Activated gamma-delta T cell treated with anti-CD3 and anti-CD28 coated beads, Interleukin-2, amount 50 U/mL, for 16 hours (primary cell): ENCODE measurements around the gene GTF3C6.
"Not testable (repeated sequence)": the region's sequence is repeated elsewhere in the genome, so short reads cannot be mapped to it uniquely, and the experiment has no call there.

Experiments
- DNase-seq: peaks from one replicate; pipeline ENCODE4 v3.0.0-alpha.2; 2020; ENCODE audit warnings: low read depth

GTF3C6 gene, protein sequence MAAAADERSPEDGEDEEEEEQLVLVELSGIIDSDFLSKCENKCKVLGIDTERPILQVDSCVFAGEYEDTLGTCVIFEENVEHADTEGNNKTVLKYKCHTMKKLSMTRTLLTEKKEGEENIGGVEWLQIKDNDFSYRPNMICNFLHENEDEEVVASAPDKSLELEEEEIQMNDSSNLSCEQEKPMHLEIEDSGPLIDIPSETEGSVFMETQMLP

DNA sequence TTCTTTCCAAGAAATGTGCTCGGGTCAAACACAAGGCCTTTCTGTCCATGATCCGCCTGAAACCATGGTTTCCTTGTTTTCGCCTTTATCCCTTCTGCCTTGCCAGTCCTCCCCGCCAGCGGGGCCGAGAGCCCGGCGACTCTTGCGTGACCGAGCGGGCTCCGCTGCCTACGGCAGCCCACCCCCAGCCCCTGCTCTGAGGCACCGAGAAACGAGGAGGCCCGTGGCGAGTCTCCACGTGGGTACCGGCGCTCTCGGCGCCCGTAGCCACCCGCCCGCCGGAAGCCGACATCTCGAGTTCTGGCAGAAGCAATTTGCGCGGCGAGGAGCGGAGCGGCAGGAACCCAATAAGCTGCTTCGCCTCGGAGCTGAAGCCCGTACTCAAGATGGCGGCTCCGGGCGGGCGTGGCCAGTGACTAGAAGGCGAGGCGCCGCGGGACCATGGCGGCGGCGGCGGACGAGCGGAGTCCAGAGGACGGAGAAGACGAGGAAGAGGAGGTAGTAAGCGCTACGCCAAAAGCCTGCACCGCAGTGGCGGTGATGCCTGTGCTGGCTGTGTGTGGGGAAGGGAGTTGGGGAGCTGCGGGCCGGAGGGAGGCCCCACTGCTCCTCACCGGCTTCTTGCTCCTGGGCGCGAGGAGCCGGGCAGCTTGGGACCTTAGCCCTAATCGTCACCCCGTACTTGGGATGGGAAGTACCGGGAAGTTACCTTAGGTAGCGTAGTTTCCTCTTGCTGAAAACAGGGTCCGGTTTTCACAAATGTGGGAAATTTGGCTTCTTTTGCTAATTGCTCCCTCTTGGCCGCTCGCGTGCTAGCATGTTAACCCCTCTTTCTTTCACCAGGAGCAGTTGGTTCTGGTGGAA, at the start of gene GTF3C6:
GTF3C6 (plus strand) TSS at position 378 of the 864 bp plus-strand sequence; CDS start at position 442, 64 bp downstream.
- DNase-seq, result peak; percentile 84

DNA sequence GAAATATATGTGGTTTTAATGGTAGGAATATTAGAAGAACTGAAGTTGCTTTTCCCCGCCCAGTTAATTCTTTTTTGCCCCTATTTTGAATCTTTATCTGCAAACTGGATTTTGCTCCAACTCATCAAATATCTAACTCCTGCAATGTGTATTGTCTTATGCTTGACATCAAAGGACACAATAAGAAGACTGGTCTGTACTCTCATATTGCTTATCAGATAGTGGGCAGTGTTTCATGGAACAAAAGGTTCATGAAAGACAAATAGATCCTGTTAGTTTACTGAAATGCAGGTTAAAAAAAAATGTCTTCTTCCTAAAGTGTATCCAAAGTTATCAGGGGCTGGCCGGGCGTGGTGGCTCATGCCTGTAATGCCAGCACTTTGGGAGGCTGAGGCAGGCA, 27.7 kb upstream of the GTF3C6 start:
- no peak for DNase-seq

DNA sequence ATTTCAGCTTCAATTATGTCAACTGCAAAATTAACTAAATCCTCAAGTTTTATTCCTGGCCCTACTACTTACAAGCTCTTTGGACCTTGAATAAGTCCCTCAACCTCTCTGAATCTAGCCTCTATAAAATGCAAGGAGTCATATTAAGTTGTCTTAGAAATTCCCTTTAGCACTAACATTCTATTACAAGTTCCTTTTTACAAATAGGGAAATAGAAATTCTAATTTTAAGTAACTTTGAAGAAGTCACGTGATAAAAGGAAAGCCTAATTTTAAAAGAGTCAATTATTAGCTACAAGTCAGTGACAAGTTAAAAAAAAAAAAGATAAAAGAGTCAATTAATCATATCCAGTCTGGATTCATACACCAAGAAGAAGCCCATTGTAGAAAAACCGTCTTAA, 24.6 kb upstream of the GTF3C6 start:
- no peak for DNase-seq

DNA sequence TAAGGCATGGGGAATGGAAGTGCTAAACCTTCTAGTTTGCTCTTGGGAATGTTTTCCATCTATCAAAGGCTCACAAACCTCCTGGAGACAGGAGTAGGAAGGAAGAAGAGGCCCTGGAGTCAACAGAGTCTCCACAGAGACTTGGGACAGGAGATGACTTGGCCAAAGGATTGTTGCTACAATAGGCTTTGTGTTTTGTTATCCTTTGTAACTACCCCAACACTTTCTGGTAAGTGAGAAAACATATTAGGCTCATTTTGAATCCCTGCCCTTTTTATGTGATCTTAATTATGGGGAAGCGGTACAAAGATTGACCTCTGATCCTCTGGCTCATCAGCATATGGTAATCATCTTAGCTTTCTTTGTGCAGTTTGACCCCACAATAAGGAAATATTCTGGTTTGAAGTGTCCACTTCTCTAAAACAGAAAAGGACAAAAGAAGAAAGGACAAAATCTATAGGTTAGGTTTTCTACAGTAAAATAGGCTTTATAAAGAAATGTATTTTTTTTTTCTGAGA, 24.1 kb upstream of the GTF3C6 start:
- no peak for DNase-seq

DNA sequence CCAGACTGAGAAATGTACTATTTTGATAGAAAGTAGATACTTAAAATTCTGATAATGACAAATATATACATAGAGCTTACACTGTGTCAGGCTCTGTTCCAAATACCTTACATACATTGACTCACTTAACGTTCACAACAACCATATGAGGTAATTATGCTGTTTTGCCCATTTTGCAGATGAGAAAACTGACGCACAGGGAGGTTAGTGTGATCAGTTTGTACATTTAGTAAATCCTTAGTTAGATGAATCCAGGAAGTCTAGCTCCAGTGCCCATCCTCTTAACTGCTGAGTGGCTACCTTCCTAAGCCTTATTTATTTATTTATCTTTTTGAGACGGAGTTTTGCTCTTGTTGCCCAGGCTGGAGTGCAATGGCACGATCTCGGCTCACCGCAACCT, 23.3 kb upstream of the GTF3C6 start:
- DNase-seq, result no peak

DNA sequence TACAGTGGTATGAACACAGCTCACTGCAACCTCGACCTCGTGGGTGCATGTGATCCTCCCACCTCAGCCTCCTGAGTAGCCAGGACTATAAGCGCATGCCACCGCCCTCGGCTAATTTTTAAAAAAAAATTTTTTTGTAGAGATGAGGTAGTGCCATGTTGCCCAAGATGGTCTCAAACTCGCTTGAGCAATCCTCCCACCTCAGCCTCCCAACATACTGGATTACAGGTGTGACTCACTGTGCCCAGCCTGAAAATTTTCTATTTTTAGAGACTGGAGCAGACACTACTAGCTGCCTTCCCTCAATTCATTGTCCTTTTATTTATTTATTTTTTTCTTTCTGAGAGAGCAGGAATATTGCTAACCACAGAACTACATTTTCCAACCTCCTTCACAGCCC, 20.3 kb upstream of the GTF3C6 start:
- no peak for DNase-seq

DNA sequence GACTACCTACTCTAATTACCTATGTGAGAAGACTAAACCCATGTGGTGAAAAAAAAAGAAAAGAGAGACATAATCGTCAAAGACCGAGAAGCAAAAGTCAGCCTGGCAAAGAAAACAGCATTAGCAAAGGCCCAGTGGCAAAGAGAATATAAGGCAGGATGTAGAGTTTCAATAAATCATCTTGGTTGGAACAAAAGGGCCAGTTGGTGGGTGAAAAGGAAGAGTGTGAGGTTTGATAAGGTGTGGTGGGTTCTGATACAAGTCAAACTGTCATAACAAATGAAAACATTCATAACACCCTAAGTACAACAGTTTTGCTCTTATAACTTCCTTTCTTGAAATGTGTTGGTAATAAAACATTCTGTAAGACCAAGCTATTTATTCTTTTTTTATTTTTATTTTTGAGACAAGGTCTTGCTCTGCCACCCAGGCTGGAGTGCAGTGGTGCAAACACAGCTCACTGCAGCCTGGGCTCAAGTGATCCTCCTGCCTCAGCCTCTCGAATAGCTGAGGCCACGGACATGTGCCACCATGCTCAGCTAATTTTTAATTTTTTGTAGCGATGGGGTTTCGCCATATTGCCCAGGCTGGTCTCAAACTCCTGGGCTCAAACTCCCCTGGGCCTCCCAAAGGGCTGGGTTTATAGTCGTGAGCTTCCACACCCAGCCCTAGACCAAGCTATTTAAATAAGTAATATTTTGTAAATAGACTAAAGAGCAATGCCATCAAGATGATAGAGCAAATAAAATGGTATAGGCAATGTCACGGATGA, 18.9 kb upstream of the GTF3C6 start:
- no peak for DNase-seq

DNA sequence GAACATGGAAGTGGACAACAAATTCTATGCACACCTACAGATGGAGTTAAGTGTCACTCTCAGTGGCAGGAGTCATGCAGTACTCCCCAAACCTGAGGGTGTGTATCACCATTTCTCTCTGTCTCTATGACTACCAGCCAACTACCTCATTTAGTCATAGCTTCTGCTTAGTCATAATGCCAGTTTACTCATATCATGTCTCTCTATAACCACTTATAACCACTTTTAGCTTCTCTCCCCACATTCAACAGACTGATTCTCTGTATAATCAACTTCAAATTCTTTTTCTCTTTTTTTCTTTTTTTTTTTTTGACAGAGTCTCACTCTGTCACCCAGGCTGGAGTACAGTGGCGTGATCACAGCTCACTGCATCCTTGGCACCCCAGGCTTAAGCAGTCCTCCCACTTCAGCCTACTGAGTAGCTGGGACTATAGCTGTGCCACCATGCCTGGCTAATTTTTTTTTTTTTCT, 13.8 kb upstream of the GTF3C6 start:
- DNase-seq, result no peak

DNA sequence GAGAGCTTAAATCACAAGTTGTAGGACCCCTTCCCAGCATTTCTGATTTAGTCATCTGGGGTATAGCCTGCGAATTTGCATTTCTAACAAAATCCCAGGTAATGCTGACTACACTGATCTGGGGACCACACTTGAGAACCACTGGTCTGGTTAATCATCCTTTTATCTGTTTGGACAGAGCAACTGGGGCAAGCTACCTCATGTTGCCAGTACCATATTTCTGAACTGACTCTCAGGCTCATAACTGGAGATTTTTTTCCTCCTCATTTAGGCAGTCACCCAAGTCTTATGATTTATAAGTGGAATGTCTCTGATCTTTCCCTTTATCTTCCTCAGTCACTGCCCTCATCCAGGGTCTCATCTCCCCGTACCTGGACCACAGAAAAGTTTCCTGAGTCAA, 12.0 kb upstream of the GTF3C6 start:
- DNase-seq, result no peak

DNA sequence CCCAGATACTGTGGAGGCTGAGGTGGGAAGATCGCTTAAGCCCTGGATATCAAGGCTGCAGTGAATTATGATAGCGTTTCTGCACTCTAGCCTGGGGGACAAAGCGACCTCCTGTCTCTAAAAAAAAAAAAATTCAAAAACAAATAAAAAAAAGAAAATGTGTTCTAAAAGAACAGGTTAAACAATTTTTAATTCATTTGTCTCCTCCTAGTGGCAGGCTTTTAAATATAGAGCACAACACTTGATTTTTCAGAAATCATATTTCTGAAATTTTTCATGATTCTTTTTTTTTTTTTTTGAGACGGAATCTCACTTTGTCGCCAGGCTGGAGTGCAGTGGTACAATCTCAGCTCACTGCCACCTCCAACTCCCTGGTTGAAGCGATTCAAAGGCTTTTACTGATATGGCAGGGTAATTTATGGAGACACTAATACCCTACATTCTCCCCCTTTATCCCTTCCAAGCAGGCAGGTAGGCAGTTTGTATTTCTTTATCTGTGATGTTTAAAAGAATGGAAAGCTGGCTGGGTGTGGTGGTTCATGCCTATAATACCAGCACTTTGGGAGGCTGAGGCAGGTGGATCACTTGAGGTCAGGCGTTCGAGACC, 8.7 kb upstream of the GTF3C6 start:
- no peak for DNase-seq

DNA sequence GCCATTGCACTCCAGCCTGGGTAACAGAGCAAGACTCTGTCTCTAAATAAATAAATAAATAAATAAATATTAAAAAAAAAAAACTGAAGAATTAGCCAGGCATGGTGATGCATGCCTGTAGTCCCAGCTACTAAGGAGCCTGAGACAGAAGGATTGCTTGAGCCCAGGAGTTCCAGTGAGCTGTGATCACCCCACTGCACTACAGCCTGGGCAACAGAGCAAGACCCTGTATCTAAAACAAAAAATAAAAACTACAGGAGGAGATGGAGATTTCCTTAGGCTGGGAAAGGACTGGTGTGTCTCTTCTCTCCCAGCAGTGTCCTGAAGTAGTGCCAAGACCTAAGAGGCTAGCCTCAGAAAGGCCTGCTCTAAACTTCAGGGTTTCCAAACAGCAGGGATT, 8.1 kb upstream of the GTF3C6 start:
- no peak for DNase-seq

DNA sequence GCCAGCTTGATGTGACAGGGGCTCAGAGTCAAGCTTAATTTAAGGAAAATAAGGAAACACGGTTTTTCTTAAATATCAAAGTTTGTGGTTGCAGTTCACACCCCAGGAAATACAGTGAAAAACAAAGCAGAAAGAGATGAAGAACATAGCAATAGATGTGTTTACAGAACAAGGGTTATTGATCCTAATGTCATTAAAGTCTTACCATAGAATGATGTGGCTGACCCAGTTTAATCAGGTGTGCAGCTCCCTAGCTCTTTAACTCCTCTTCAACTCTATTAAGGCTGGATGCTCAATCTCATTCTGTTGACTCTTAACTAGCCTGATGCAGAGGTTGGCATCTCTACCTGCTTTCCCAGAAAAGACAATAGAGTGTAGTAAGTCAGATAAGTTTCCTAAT, 7.5 kb upstream of the GTF3C6 start:
- no peak for DNase-seq

DNA sequence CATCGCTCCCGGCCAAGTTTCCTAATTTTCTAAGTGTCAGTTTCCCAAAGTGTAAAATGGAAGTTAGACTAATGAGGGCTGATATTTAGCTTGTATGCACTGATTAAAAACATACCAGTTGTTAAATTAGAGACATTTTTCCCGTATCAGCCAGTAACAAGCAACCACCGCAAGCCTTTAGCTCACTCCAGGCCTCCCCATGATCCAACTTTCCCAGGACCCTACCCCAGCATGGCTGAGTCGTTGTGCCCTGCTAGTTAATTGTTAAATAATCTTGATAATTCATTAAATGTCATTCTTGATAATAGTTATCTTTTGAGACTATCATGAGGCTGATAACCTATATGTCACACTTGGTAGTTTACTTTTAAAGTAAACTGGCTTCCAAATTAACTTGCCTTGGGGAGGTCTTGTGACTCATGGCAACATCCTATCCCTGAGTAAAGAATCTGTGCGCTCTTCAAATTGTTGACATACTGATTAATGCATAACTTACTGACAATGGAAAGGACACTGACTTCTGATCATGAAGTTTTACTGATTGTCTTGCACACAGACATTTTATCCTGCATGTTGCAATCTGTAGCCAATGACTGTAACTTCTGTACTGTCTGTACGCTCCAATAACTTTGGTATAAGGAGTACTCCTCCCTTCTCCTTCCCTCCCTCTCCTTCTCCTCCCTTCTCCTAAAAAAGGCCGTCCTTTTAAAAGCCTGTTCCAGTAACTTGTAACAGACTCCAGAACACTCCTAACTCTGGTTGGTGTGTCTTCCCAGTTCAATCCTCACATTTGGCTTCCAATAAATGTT, 6.3 kb upstream of the GTF3C6 start:
- no peak for DNase-seq

DNA sequence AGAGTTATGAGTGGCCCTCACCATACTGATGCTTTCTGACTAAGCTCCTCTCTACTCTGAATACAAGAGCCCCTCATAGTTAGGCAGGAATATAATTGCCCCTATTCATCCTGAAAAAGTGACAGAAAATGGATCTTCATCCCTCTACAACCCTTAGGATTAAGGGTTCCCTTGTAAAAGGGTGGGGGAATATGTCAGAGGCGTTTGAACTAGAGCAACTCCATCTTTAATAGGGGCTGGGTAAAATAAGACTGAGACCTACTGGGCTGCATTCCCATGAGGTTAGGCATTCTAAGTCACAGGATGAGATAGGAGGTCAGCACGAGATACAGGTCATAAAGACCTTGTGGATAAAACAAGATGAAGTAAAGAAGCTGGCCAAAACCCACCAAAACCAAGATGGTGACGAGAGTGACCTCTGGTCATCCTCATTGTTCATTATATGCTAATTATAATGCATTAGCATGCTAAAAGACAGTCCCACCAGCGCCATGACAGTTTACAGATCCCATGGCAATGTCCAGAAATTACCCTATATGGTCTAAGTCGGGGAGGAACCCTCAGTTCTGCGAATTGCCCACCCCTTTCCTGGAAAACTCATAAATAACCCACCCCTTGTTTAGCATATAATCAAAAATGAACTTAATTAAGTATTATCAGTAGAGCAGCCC, 4.7 kb upstream of the GTF3C6 start:
- no peak for DNase-seq

DNA sequence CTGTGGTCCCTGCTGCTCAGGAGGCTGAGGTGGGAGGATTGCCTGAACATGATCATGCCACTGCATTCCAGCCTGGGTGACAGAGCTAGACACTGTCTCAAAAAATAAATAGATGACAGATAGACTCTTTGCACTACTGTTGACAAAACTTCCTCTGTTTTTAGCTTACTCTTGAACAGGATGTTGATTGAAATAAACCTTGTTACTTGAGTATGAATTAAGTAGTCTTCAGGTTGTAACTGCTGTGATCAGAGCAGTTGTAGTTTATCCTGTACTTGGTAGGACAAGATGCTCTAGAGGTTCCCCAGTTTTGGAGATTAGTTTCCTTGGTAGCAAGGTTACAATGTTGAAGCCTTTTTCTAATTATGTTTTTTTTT, 1.5 kb downstream of the GTF3C6 start:
- DNase-seq, result no peak

DNA sequence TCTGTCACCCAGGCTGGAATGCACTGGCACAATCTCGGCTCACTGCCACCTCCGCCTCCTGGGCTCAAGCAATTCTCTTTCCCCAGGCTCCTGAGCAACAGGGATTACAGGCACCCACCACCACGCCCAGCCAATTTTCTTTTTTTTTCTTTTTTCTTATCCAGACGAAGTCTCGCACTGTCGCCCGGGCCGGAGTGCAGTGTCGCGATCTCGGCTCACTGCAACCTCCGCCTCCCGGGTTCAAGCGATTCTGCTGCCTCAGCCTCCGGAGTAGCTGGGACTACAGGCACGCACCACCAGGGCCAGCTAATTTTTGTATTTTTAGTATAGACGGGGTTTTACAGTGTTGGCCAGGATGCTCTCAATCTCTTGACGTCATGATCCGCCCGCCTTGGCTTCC, 4.1 kb downstream of the GTF3C6 start:
- not testable (repeated sequence) for DNase-seq

DNA sequence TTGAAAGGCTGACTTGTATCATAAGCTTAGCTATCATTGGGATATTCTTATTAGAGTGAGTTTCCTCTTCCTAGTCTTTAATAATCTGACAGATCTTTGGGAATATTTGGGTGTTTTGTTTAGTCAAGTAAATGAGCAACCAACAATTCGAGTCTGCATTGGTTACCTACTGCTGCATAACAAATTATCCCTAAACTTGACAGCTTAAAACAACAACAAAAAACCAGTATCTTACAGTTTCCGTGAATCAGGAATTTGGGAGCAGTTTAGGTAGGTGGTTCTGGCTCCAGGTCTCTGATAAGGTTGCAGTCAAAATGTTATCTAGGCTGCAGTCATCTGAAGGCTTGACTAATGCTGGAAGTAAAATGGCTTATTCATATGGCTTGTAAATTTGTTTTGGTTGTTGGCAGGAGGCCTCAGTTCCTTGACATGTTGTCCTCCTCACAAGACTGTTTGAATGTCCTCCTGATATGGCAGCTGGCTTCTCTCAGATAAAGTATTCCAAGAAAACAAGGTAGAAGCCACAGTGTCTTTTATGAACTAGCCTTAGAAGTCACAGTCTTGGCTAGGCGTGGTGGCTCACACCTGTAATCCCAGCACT, 7.2 kb downstream of the GTF3C6 start:
- no peak for DNase-seq

DNA sequence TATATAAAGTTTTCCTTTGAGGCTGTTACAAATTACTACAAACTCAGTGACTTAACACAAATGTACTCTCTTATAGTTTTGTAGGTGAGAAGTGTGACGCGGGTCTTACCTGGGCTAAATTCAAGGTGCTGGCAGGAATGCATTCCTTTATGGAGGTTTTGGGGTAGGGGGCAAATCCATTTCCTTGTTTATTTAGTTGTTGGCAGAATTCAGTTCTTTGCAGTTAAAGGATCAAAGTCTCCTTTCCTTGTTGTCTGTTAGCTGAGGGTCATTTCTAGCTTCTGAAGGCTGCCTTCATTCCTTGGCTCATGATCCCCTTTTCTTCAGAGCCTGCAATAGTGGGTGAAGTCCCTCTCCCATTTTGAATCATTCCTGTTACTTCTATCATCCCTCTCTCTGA, 10.2 kb downstream of the GTF3C6 start:
- not testable (repeated sequence) for DNase-seq

DNA sequence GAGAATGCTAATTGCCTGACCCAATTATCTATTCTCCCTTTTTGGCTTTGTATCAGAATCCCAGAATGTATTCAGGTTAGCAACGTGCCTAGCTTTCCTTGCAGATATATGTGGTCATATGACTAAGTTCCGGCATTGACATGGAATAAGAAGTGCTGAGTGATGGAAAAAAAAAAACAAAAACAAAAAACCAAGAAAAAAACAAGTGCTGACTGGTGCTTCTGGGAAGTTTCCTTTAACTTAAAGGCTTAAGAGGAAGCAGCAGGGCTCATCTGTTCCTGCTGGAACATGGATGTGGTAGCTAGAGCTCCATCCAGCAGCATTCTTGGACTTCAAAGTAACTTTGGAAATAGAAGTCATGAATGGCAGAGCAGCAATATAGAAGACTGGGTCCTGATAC, 13.0 kb downstream of the GTF3C6 start:
- no peak for DNase-seq

DNA sequence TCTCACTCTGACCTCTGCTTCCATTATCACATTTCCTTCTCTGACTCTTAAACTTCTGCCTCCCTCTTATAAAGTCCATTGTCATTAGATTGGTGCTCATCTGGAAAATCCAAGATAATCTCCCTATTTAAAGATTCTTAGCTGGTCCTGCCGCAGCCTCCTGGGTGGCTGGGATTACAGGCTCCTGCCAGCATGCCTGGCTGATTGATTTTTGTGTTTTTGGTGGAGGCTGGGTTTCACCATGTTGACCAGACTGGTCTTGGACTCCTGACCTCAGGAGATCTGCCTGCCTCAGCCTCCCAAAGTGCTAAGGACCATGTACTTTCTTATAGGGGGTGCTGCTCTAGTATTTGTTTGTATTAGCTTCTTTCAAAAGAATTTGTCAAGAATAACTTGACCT, 18.1 kb downstream of the GTF3C6 start:
- DNase-seq, result no peak
